ENCODE data around the gene LRBA.
"Not testable (repeated sequence)": the region's sequence is repeated elsewhere in the genome, so short reads cannot be mapped to it uniquely, and the experiment has no call there.

LRBA gene

DNA sequence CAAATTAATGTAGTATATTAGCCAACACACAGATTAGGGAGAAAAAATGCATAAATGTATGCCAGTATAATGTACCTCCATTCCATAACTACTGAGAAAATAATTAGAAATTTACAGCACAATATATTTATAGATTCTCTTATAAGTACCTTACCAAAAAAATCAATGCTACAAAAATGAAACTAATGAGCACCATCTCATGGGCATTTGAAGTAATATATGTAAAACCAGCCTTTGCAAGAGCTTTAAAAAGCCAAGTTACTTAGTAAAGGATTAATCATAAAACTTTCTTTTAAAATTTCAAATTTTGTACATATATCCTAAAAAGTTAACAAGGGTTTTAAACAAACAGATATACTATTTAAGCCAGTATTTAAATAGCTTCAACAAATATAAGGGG lies 43.2 kb downstream of the LRBA start:
- Histone ChIP-seq H3K27me3 (ENCODE audit: insufficient read depth, low read length) (no peaks in the 10 kb centered on the region), H3K9me2 (ENCODE audit: low read depth, low read length) (no peaks in the 10 kb centered on the region), H3K9ac (ENCODE audit: low read length) (no peak overlapping the region), H3K4me1 (ENCODE audit: insufficient read depth, low read length, severe bottlenecking) (peaks cover 27% of the 10 kb centered on the region), H3K4me3 (ENCODE audit: low read depth, low read length, poor library complexity, severe bottlenecking) (no peak overlapping the region), H2AFZ (ENCODE audit: low read length) (no peak overlapping the region), H4K20me1 (ENCODE audit: insufficient read depth, low read length) (no peaks in the 10 kb centered on the region), H3K79me2 (ENCODE audit: insufficient read depth, low read length) (peaks cover 50% of the 10 kb centered on the region), H3K4me2 (ENCODE audit: low read length) (no peak overlapping the region), H3K27ac (ENCODE audit: low read depth, low read length, poor library complexity, severe bottlenecking) (no peak overlapping the region), H3K36me3 (ENCODE audit: insufficient read depth, low read length) (no peaks in the 10 kb centered on the region), H3F3A (ENCODE audit: insufficient read depth, low read length) (no peaks in the 10 kb centered on the region), H3K9me3 (ENCODE audit: low read length) (no peaks in the 10 kb centered on the region)
- TF ChIP-seq EZH2 (IDR thresholded peaks at IDR 0.05; ENCODE audit: borderline replicate concordance, low read length) = no peak
- TF ChIP-seq, protein P1, sequence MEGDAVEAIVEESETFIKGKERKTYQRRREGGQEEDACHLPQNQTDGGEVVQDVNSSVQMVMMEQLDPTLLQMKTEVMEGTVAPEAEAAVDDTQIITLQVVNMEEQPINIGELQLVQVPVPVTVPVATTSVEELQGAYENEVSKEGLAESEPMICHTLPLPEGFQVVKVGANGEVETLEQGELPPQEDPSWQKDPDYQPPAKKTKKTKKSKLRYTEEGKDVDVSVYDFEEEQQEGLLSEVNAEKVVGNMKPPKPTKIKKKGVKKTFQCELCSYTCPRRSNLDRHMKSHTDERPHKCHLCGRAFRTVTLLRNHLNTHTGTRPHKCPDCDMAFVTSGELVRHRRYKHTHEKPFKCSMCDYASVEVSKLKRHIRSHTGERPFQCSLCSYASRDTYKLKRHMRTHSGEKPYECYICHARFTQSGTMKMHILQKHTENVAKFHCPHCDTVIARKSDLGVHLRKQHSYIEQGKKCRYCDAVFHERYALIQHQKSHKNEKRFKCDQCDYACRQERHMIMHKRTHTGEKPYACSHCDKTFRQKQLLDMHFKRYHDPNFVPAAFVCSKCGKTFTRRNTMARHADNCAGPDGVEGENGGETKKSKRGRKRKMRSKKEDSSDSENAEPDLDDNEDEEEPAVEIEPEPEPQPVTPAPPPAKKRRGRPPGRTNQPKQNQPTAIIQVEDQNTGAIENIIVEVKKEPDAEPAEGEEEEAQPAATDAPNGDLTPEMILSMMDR (IDR thresholded peaks at IDR 0.05; ENCODE audit: low read length) = no peak

GRCh38 chr4:150970685-150971151 lies 44.4 kb downstream of the LRBA start:
- no peaks in the 10 kb centered on the region for H3K27me3 ChIP-seq (ENCODE audit: insufficient read depth, low read length)
- no peaks in the 10 kb centered on the region for H4K20me1 ChIP-seq (ENCODE audit: insufficient read depth, low read length)
- H3K9me2 ChIP-seq (ENCODE audit: low read depth, low read length) = no peaks in the 10 kb centered on the region
- H3K79me2 ChIP-seq (ENCODE audit: insufficient read depth, low read length) = peaks cover 45% of the 10 kb centered on the region
- H3K27ac ChIP-seq (ENCODE audit: low read depth, low read length, poor library complexity, severe bottlenecking) = no peak overlapping the region
- no peak overlapping the region for H3K4me3 ChIP-seq (ENCODE audit: low read depth, low read length, poor library complexity, severe bottlenecking)
- no peaks in the 10 kb centered on the region for H3K36me3 ChIP-seq (ENCODE audit: insufficient read depth, low read length)
- no peak overlapping the region for H3K4me2 ChIP-seq (ENCODE audit: low read length)
- peaks cover 23% of the 10 kb centered on the region for H3K4me1 ChIP-seq (ENCODE audit: insufficient read depth, low read length, severe bottlenecking)
- no peak overlapping the region for H2AFZ ChIP-seq (ENCODE audit: low read length)
- TF ChIP-seq, protein P1 (IDR thresholded peaks at IDR 0.05; ENCODE audit: low read length) = no peak
- no peak for TF ChIP-seq EZH2 (IDR thresholded peaks at IDR 0.05; ENCODE audit: borderline replicate concordance, low read length)
- no peaks in the 10 kb centered on the region for H3F3A ChIP-seq (ENCODE audit: insufficient read depth, low read length)
- H3K9ac ChIP-seq (ENCODE audit: low read length) = no peak overlapping the region
- H3K9me3 ChIP-seq (ENCODE audit: low read length) = no peaks in the 10 kb centered on the region

- Histone ChIP-seq H3K4me1 (ENCODE audit: insufficient read depth, low read length, severe bottlenecking) (peaks cover 8% of the 10 kb centered on the region), H3K9me3 (ENCODE audit: low read length) (no peaks in the 10 kb centered on the region), H3F3A (ENCODE audit: insufficient read depth, low read length) (no peaks in the 10 kb centered on the region), H3K36me3 (ENCODE audit: insufficient read depth, low read length) (no peaks in the 10 kb centered on the region), H3K4me3 (ENCODE audit: low read depth, low read length, poor library complexity, severe bottlenecking) (no peak overlapping the region), H3K27me3 (ENCODE audit: insufficient read depth, low read length) (no peaks in the 10 kb centered on the region), H4K20me1 (ENCODE audit: insufficient read depth, low read length) (no peaks in the 10 kb centered on the region), H3K9ac (ENCODE audit: low read length) (no peak overlapping the region), H3K4me2 (ENCODE audit: low read length) (no peak overlapping the region), H3K9me2 (ENCODE audit: low read depth, low read length) (no peaks in the 10 kb centered on the region), H3K79me2 (ENCODE audit: insufficient read depth, low read length) (0 out of 2 replicates have a peak, but pooled peaks cover 4% of the 10 kb centered on the region), H2AFZ (ENCODE audit: low read length) (no peak overlapping the region), H3K27ac (ENCODE audit: low read depth, low read length, poor library complexity, severe bottlenecking) (no peak overlapping the region)
- no peak for TF ChIP-seq EZH2 (IDR thresholded peaks at IDR 0.05; ENCODE audit: borderline replicate concordance, low read length)
- TF ChIP-seq, protein P1 (IDR thresholded peaks at IDR 0.05; ENCODE audit: low read length) = no peak
Observed at GRCh38 chr4:150964754-150965153, 50.3 kb downstream of the LRBA start.

- not testable (repeated sequence) for H4K20me1 ChIP-seq (ENCODE audit: insufficient read depth, low read length); H3F3A ChIP-seq (ENCODE audit: insufficient read depth, low read length); H3K9me2 ChIP-seq (ENCODE audit: low read depth, low read length); H3K9me3 ChIP-seq (ENCODE audit: low read length); H3K4me1 ChIP-seq (ENCODE audit: insufficient read depth, low read length, severe bottlenecking); H2AFZ ChIP-seq (ENCODE audit: low read length); H3K9ac ChIP-seq (ENCODE audit: low read length); H3K27ac ChIP-seq (ENCODE audit: low read depth, low read length, poor library complexity, severe bottlenecking); H3K27me3 ChIP-seq (ENCODE audit: insufficient read depth, low read length); H3K79me2 ChIP-seq (ENCODE audit: insufficient read depth, low read length); H3K4me3 ChIP-seq (ENCODE audit: low read depth, low read length, poor library complexity, severe bottlenecking); H3K36me3 ChIP-seq (ENCODE audit: insufficient read depth, low read length); H3K4me2 ChIP-seq (ENCODE audit: low read length)
Observed at GRCh38 chr4:150963602-150964345, 51.3 kb downstream of the LRBA start.

All from OCI-LY1 (cell line).